BJ (cell line): ENCODE data around the gene NPR1. TPM values are rescaled to one million over a fixed set of nuclear protein-coding genes. Genes with fewer than 3 reads are reported as not detected.

Experiments used
- CTCF ChIA-PET: fragments of 350-600 bp; formaldehyde crosslinking; extraction: SDS; loops from one replicate; lab custom pipeline; 2021; ENCODE audit warnings: antibody characterized with exemption, inconsistent platforms; lab: Yijun Ruan, JAX
- POLR2A ChIA-PET: fragments of 300-600 bp; sonication (Branson Sonifier 250); formaldehyde crosslinking; extraction: SDS; loops from one replicate; lab custom pipeline; 2021; ENCODE audit warnings: antibody characterized with exemption; lab: Charles Lee
- DNase-seq: peaks from one replicate; pipeline ENCODE4 v3.0.0-alpha.2; 2011; ENCODE audit warnings: low read depth
- H3K27me3 ChIP-seq: 2 replicates; pipeline ENCODE4 v1.6.0; 2011; ENCODE audit warnings: low read length; ENCODE audit not compliant: control insufficient read depth, insufficient read depth
- H3K36me3 ChIP-seq: 2 replicates; pipeline ENCODE4 v1.5.1; 2011; ENCODE audit warnings: low read length; ENCODE audit not compliant: control insufficient read depth, insufficient read depth
- H3K4me3 ChIP-seq: 2 replicates; pipeline ENCODE4 v1.5.1; 2011; ENCODE audit warnings: low read depth, mild to moderate bottlenecking, control low read depth, low read length
- CTCF ChIP-seq: IDR thresholded peaks from 2 replicates; pipeline ENCODE4 v1.5.1; 2011; ENCODE audit warnings: low read depth, mild to moderate bottlenecking, control low read depth, inconsistent platforms, low read length, moderate library complexity; ENCODE audit not compliant: insufficient read depth
- polyA minus RNA-seq: library from RNA; depleted of rRNA, polyadenylated mRNA; stranded (reverse); fragments of >200 nt; gene quantifications from 2 replicates; pipeline ENCODE4 v1.2.3, GENCODE V29; 2011; rRNA and poly(A)+ RNA removed
- polyA plus RNA-seq: library from polyadenylated mRNA; depleted of rRNA; stranded (reverse); fragments of >200 nt; gene quantifications from 2 replicates; pipeline ENCODE4 v1.2.3, GENCODE V29; 2011; rRNA removed

The NPR1 gene
- polyA plus RNA-seq, result 0.02 TPM in 1 of 2 replicates, not detected in the other
- polyA minus RNA-seq, result 0.05 and 0.09 TPM in 2 replicates

GRCh38 chr1:153678519-153679336 is at the start of gene NPR1:
NPR1 (plus strand) TSS chr1:153678688; CDS start chr1:153679109, 421 bp downstream.
- CTCF ChIA-PET, result interaction anchor here (0.6 to 4.5 kb wide), 20 partner anchors 8 to 1330 kb away, joined by 3 to 43 read pairs (median 4); partner anchors contain the start of genes ILF2 and RAB13
- POLR2A ChIA-PET, result no interaction called here
- Histone ChIP-seq H3K36me3 (no peaks in the 10 kb centered on the region), H3K27me3 (peaks cover 38% of the 10 kb centered on the region), H3K4me3 (peak within 1 kb of the TSS; percentile 29)
- no peak for DNase-seq
- TF ChIP-seq CTCF, result no peak

DNA sequence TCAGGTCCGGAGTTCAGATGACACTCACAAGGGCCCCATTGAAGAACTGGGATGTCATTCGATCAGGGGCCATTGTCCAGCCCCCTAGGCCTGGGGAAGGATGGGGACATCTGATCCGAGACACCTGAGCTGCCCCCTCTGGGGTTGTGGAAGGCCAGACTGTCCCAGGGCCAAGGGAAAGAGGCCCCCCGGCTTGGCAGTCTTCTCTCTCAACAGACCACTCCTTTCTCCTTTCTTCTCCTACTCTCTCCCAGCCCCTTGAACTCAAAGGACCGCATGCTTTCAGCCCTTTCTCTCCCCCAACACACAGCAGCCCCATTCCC is 49.2 kb upstream of the NPR1 start:
- no peak for DNase-seq
- no peak for TF ChIP-seq CTCF
- ChIA-PET POLR2A (no interaction called here), CTCF (interaction anchor here (0.7 to 9.0 kb wide), 5 partner anchors 14 to 390 kb away, joined by 3 to 148 read pairs (median 18); partner anchors contain the start of genes S100A14 and S100A16)
- H3K27me3 ChIP-seq, result no peaks in the 10 kb centered on the region
- H3K4me3 ChIP-seq, result no peak overlapping the region
- peaks cover 4% of the 10 kb centered on the region; the same call in 1 of the 2 replicates for H3K36me3 ChIP-seq

- no peak for TF ChIP-seq CTCF
- Histone ChIP-seq H3K27me3 (no peaks in the 10 kb centered on the region), H3K4me3 (no peak overlapping the region), H3K36me3 (peaks cover 2% of the 10 kb centered on the region; the same call in 1 of the 2 replicates)
- DNase-seq, result no peak
- ChIA-PET CTCF (interaction anchor here (0.9 to 9.0 kb wide), 3 partner anchors 15 to 58 kb away, joined by 3 to 148 read pairs (median 45); partner anchors contain the start of genes S100A14 and S100A16), POLR2A (no interaction called here)
Observed at GRCh38 chr1:153629971-153630370, 48.5 kb upstream of the NPR1 start.

- Histone ChIP-seq H3K36me3 (no peaks in the 10 kb centered on the region; the same call in 1 of the 2 replicates), H3K27me3 (no peaks in the 10 kb centered on the region), H3K4me3 (no peak overlapping the region)
- CTCF ChIA-PET, result interaction anchor here (0.5 to 9.0 kb wide), 4 partner anchors 14 to 58 kb away, joined by 3 to 148 read pairs (median 24); partner anchors contain the start of genes S100A14 and S100A16
- POLR2A ChIA-PET, result interaction anchor here (0.5 kb wide), 1 partner anchor 97 kb away, joined by 13 read pairs; the partner anchor contains the start of gene INTS3
- DNase-seq, result no peak
- no peak for TF ChIP-seq CTCF
Observed at GRCh38 chr1:153630384-153630783, 48.1 kb upstream of the NPR1 start.
